Measurements from ENCODE around the gene TRIM41.
"Not testable (repeated sequence)": the region's sequence is repeated elsewhere in the genome, so short reads cannot be mapped to it uniquely, and the experiment has no call there.

Gene TRIM41

DNA sequence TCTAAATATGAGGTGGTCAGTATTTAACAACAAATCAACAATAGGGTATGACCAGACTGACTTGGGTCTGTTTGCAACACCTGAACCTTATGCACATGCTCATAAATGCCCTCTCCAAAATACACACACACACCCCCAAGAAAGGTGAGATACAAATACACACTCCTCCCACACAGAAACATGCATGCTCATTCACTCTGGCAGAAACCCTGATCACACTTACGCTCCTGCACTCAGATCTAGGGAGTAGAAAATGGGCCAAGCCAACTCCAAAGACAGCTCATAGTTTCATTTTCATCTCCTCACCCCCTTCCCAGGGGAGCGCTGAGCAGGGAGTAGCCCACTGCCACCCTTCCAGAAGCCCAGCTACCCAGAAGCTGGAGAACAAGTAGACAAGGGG, 29.4 kb upstream of the TRIM41 start:
- no peak for DNase-seq

DNA sequence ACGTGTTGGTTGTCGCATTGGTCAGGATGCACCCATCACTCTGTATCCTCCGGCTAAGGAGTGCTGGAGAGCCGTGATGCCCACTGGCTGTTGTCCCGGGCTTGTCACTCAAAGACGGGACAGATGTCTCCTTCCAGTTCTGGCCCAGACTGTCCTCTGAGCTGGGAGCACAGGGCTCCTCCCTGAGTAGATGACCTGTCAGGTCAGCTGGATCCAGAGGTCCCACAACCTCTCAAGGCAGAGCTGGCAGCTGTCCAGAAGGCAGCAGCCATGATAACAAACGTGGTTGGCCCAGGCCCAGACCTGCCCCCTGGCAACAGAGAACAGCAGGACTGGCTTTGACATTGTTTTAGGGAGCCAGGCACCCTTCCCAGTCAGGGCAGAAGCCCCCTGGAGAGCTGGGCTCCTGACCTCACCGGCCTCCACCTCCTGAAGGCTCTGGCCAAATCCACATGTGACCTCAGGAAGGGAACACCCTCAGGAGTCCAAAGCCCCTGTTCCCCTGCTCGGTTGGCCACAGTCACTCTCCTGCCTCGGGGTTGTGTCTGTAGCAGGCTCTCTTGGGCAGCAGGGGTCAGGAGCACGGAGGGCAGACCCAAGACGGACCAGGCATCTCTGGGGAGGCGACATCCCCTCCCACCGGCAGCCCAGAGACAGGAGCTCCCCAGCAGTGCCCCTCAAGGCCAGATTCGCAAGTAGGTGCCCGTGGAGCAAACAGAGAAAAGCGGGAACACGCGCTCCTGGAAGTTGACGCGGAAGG, 28.4 kb upstream of the TRIM41 start:
- no peak for DNase-seq

DNA sequence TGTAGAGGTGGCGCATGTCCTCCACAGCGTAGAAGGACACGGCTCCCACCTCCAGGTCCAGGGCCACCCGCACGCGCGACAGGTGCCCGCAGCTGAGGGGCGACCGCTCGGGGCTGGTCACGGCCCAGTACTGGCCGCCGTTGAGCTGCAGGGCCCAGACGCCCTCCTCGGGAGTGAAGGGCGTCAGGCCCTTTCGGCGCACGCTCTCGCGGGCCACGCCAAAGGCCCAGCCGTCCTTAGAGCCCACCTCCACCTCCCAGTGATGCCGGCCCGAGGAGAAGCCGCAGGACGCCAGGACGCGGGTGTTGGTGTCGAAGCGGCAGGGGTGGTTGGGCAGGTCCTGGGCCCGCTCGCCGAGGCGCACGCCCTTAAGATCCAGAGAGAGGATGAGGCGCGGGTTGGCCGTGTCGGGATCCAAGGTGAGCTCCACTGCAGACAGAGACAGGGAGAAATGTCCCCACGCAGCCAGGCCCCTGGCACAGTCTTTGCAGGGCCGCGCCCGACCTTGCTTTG, 27.8 kb upstream of the TRIM41 start:
- no peak for DNase-seq

DNA sequence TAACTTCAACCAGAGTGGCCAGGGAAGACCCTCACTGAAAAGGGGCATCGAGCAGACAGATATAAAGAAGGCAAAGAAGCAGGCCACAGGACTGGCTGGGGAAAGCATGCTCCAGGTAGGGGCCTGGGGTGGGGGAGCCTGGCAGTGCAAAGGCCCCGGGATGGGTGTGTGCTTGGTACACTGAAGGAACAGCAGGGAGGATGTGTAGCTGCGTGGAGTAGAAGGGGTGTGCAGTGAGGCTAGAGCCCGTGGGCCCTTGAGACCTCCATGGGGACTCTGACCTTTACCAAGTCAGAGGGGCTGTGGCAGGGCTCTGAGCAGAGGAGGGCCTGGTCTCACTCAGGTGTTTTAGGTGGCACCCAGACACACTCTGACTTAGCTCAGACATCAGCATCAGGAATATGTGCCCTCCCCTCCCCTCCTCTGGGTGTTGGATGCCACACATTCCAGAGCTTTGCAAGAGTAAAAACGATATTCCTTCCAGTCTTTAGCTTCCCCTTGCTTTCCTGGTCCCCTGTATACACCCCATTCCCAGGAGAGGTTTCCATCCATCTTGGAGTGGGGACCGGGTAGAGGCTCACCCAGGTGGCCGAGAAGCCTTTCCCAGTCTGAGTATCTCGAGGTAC, 25.6 kb upstream of the TRIM41 start:
- no peak for DNase-seq

DNA sequence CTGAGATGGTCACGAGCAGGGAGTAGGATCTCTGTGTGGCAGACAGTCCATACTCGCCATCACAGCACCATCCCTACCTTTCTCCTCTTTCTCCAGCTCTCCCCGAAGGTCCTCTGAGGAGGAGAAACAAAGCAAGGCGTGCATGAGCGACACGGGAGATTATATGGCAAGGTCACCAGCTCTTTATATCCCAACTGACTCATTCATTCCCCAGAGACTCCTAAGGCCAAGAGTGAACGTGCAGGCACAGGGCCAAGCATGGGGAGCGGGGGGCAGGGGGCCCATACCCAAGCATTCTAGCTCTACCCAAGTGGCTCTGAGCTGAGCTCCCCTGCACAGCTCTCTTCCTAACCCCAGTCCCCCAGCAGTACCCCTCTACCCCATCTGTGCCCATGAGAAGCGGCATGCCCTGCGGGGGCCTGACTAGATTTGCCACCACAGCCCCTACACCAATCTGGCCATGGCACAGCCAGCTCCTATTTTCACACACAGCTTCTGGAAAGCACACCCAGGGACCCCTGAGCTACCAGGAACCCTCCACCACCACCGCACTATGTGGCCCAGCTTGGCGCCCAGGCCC, 24.9 kb upstream of the TRIM41 start:
- no peak for DNase-seq

DNA sequence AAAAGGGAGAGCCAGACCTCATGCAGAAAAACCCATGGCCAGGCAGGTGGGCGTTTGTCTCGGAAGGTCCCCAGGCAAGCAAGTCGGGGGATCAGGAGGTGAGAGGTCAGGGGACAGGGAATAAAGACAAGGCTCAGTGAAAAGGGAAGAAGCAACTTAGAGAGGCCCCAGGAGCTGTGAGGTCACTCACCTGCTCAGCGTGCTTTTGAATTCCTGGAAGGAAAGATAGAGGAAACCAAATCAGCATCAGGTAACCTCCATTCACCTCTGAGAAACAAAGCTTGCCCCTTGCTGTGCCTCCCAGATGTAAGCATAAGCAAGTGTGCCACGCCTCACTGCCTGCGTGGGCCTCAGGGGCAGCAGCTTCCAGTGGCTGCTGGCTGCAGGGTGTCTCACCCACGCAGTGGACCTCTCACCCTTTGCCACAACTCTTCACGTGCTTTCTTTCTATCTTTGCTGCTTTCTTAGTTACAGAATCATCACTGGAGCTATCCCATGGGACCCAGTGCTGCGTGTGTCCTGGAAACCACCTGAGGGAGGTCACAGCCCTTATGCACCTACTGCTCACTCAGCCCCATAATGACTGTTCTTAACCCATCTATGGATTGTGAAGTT, 24.1 kb upstream of the TRIM41 start:
- no peak for DNase-seq

DNA sequence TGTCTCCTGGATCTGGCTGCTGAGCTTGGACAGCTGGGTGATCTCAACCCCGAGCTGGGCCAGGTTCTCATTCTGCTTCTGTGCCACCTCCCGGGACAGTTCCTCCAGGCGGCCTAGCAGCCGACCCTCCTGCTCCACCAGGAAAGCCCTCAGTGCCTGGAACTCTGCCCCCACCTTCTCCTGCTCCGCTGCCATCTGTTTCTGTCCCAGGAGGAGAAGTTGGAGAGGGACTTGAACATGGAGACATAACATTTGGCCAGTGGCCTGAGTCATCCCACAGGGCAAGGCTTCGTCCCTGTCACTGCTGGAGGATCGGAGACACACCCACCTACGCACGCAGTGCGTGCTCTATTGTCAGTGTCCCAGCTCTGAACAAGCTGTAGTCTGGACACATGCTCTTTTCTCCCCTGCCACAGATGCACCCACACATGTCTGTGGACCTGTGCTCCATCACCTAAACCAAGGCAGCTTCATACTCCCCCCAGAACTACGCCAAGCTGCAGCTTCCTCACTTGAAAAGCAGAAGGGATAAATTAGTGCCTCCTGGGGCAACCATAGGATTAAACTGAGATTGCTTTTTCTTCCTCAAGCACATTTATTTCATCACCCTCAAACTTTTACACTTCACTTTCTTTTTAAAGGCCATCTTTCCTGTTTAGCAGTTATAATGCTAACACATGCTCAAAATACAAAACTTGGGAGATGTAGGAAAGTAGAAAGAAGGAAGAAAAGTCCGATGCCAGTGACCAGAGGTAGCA, 23.0 kb upstream of the TRIM41 start:
- no peak for DNase-seq

DNA sequence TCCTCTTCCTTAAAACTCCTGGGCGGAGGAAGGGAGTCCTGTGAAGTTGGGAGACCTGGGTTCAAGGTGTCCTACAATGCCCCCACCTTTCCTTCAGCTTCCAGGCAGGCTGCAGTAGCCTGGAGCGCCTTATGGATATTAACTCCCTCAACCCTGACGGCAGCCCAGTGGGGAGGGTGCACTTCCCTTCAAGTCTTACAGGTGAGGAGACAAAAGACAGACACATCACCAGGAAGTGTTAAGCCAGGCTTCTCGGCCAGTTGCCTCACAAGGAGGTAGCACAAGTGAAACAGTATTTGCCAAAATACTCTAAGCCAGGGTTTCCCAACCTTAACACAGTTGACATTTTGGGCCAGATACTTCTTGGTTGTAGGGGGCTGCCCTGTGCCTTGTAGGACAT, 22.3 kb upstream of the TRIM41 start:
- DNase-seq = no peak

DNA sequence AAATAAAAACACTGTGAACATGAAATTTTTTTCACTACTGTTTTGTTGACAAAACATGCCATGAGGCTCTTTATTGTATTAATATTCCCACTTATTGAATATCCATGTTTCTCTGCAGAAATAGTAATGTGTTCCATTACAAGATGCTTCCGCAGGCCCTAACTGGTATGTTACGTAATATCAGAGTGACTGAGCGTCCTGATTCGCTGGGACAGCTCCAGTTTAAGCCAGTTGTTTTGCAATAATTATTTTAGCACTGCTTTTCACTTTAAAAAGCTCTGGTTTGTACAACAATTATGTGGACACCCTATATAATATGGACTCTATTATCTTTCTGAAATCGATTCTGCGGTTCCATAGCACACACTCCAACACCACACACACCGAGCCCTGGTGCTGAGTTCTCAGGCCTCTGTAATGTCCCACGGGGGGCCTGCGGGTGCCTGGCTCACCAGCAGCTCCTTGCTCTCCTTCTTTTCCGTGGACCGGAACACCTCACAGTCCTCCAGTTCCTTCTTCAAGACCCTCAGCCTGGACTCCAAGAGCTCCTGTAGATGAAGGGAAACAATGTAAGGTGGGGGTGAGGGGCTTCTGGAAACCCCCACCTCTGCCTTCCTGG, 19.9 kb upstream of the TRIM41 start:
- no peak for DNase-seq

DNA sequence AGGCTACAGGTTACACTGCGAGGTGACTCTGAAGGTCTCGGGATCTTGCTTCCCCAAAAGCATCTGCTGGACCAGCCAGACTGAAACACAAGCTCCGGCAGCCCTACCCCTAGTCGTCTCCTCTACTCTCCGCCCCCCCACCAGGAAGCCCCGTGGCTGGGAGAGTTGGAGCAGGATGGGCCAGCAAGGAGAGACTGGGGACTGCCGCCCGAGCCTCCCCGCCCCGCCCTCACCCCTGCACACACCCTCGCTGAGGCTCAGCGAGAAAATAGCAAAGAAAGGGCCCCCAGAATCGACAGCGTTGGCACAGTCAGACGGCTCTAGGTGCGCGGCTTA, 19.3 kb upstream of the TRIM41 start:
- DNase-seq = no peak

DNA sequence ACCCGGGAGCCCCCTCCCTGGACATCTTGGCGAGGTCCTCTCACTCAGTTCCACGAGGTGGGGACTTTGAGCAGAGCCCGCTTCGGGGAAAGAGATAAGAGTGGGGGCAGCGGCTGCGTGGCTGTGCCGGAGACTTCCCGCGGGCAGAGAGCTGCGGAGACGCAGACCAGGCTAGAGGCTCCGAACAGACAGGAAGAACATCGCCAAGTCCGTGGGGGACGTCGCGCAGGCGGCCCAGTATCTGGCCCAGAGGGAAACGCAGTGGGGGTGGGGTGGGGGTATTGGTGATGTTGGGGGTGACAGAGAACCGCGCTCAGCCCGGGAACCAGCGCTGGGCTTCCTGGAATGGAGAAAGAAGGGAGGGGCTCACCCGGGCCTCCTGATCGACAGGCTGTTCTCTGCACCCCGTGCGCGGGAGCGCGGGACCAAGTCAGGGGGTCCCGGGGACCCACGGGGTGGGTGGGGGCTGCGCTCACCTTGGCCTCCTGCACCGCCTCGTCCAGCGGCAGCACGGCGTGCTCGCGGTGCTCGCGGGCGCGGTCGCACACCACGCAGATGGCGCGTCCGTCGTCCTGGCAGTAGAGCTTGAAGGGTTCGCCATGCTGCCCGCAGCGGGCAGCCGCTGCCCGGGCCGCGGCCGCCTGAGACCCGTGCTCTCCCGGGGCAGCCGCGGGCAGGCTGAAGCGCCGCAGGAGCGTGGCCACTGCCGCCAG, 18.8 kb upstream of the TRIM41 start:
- DNase-seq = no peak

DNA sequence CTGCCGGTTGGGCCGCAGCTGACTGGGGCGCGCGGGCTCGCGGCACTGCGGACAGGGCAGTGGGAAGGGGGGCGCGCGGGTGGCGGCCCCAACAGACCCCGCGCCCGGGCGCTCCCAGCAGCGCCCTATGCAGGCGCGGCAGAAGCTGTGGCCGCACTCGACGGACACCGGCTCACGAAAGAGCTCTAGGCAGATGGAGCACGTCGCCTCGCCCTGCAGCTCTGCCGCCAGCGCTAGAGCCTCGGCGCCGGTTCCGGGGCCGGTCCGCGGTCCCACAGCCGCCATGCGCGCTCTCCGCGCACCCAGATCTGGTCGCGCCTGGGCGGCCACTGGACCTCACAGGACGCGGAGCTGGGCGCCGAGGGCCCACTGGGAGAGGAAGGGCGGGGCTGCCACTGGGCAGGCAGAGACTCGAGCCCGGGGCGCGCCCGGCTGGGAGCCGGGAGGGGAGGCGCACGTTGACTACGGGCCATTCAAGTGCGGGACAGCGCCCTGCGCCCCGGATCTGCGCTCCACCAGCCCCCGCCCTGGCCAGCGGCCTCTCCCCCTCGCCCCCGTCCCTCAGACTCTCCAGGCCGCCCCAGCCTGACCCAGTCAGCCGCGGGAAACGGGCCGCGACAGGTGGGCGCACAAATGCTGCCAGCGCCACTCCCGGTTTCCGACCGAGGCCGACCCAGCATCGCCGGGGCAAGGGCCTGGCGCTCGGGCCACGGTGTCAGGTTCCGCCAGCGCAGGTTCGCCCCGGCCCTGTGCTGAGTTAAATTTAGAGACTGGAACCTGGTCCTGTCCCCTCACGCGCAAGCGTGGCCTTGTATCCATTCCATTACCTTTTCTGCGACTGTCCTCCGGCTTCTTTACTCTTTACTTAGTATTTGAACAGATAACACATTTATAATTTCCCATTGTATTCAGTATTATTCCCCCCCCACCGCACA, 18.0 kb upstream of the TRIM41 start, which contains the start of gene TRIM7:
TSS of gene TRIM7 (minus strand) at position 371 of the 935 bp plus-strand sequence. CDS start at position 285, 86 bp downstream.
- no peak for DNase-seq

DNA sequence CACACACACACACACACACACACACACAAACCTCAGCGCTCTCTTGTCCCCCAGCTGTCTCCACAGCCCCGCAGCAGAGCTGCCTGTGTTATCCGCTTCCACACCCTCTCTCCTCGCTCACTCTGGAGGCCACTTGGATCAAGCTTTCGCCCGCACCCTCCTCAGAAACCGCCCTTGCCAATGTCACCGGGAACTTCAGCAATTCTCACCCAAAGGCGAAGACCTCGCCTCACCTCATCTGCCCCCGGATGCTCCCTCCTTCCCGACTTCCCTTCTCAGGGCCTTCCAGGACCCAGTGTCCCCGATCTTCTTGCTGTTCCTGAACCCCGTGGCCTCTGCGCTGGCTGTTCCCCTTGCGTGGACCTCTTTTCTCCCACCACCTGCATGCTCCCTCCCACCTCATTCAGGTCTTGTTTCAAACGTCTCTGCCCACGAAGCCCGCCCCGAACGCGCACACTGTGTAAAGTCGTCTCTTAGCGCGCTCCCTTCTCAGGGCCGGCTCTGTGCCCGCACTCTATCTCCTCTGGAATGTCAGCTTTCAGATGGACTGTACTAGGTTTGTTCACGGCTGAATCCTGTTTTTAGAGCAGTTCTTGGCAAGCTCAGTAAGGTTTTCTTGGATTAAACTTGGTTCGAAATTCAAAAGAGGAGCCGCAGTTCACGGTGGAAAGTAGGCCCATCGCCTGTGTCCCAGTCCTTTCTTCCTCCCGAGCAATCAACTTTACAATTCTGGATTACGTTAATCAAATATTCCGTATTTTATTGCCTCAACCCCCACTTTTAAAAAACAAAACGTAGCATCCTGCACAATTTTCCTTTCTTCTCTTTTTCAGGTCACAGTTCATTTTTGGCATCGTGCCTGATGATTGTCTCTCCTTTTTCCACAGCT, 17.1 kb upstream of the TRIM41 start:
- no peak for DNase-seq

DNA sequence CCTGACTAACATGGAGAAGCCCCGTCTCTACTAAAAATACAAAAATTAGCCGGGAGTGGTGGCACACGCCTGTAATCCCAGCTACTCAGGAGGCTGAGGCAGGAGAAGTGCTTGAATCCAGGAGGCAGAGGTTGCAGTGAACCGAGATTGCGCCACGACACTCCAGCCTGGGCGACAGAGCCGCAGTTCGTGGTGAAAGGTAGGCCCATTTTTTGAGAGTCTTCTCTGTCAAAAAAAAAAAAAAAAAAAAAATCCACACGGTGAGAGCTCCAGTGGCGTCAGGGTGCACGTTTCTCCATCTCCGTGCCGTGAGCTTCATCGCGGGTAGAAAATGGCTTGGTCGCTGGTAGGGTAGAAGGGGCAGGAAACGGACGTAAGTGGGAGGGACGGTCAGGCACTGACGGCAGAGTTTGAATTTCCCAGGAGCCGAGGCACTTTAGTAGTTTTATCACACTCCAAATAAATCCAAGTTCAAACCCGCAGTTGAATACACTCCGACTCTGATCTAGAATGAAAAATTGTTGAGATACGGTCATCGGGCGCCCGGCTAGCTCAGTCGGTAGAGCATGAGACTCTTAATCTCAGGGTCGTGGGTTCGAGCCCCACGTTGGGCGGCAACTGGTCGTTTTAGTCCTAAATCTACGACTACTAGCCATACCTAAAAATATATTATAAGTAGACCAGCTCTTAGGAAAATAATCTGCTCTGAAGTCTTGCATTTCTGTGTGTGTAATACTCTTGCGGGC, 15.7 kb upstream of the TRIM41 start:
- DNase-seq = no peak

DNA sequence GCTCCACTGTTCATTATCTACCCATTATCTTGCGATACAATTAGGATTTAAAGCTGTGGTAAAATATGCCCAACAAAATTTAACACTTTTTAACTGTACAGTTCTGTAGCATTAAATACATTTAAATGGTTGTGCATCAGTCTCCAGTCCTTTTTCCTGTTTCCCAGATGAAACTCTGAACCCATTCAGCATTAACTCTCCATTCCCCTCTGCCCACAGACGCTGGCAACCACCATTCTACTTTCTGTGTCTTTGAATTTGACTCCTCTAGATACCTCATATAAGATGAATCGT, 15.2 kb upstream of the TRIM41 start:
- no peak for DNase-seq

DNA sequence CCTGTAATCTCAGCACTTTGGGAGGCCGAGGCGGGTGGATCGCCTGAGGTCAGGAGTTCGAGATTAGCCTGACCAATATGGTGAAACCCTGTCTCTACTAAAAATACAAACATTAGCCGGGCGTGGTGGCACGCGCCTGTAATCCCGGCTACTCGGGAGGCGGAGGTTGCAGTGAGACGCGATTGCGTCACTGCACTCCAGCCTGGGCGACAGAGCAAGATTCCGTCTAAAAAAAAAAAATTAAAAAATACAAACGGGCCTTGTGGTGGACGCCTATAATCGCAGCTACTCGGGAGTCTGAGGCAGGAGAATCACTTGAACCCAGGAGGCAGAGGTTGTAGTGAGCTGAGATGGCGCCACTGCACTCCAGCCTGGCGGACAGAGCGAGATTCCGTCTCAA, 14.1 kb upstream of the TRIM41 start:
- DNase-seq = not testable (repeated sequence)

DNA sequence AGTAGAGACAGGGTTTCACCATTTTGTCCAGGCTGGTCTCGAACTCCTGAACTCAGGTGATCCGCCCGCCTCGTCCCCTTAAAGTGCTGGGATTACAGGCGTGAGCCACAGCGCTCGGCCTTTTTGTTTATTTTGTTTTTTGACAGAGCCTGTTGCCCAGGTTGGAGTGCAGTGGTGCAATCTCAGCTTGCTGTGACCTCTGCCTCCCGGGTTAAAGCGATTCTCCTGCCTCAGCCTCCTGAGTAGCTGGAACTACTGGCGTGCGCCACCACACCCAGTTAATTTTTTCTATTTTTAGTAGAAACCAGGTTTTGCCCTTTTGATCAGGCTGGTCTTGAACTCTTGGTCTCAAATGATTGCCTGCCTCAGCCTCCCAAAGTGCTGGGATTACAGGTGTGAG, 12.9 kb upstream of the TRIM41 start:
- DNase-seq = not testable (repeated sequence)

DNA sequence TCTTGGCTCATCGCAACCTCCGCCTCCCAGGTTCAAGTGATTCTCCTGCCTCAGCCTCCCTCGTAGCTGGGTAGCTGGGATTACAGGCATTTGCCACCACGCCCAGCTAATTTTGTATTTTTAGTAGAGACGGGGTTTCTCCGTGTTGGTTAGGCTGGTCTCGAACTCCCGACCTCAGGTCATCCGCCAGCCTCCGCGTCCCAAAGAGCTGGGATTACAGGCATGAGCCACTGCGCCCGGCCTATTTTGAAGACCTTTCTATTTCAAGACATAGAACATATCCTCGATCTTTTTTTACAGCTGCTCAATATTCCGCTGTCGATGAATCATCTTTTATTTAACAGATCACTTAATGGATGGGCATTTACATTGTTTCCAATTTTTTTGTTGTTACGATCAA, 12.4 kb upstream of the TRIM41 start:
- not testable (repeated sequence) for DNase-seq

DNA sequence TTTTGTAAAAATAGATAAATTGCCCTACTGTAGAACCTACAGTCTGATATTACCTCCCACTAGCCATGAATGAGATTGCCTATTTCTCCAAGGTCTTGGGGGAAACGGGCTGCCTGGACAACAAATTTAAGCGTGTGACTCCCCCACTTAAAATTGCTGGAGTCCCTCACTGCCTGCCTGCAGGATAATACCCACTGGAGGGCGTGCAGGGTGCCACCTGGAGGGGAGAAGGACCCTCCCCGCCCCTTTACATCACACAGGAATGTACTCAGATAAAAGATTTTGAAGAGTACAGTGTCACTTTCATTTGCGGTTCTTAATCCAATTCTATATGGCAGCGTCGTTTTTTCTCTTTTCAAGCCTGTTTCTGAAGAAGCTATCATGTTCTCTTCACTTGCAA, 11.9 kb upstream of the TRIM41 start:
- DNase-seq = no peak

Measured in COR-L47 (cell line).